HG03432 (cell line): ENCODE measurements around the gene MAPKAP1.

Source experiments
- ATAC-seq: cut with Tn5 transposase; IDR thresholded peaks from one replicate; pipeline ENCODE4 v1.9.1; 2021; ENCODE audit warnings: mild to moderate bottlenecking, moderate library complexity; ENCODE audit not compliant: unreplicated experiment

Gene MAPKAP1

GRCh38 chr9:125517577-125517976 is 189.4 kb downstream of the MAPKAP1 start:
- ATAC-seq, result no peak

GRCh38 chr9:125515983-125516940 is 190.7 kb downstream of the MAPKAP1 start:
- ATAC-seq, result no peak

DNA sequence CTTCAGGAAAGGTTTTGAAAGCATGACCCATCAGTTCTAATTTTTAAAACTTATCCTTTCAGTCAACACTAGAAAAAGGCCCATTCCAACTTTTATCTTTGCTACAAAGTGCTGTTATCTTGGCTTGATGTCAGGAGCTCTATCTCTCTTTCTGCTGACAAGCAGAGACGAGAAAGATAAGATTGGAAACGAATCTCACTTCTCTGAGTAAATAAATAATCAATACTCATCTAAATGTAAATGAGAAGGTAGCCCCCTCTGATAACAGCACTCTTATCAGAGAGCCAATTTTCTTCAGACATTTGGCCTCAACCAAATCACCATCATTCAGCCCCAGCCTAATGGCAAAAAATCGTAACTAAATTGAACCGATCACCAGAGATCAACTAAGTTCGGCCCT is 191.7 kb downstream of the MAPKAP1 start:
- no peak for ATAC-seq

DNA sequence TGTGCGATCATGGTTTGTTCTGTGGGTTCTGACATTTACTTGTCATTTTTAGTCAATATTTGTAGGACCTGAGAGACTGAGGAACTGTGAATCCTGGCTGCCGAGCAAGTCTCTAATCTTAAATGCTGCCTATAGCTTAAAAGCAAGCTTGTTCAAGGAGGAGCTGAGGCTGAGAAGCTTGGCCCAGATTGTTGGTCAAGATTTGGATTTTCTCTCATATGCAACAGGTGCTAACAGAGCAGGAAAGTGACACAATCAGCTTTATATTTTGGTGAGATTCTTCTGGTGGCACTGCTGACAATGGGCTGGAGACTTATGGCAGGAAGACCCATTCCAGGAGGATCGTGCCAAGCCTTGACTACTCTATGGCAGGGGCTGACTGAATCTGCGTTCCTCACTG is 192.5 kb downstream of the MAPKAP1 start:
- ATAC-seq, result no peak

DNA sequence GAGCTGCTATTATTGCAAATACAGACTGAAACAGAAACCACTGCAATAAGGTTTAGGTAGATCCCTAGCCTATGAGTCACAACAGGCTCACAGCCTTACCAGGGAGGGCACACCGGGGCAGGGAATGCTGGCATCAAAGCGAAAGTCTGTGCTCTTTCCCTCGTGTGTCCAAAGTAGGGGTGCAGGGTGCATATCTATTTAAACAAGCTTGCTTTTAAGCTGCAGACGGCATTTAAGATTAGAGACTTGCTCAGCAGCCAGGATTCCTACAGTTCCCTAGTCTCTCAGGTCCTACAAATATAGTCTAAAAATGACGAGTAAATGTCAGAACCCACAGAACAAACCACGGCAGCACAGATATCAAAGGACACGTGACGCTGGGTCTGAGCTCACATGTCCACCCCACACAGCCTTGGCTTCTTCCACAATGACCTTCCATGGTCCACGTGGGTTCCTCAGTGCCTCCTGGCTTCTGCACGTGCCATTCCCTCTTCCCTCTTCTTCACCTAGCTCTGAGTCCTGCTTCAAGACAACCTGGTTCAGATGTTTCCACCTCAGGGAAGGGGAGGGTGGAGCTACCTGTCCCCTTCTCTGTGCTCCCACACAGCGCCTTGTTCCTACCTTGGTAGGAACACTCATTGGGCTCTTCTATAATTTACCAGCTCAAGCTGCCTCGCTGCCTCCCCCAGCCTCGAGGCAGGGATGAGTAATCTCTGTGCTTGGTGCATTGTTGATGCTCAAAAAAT is 193.2 kb downstream of the MAPKAP1 start:
- ATAC-seq, result peak; percentile 91

DNA sequence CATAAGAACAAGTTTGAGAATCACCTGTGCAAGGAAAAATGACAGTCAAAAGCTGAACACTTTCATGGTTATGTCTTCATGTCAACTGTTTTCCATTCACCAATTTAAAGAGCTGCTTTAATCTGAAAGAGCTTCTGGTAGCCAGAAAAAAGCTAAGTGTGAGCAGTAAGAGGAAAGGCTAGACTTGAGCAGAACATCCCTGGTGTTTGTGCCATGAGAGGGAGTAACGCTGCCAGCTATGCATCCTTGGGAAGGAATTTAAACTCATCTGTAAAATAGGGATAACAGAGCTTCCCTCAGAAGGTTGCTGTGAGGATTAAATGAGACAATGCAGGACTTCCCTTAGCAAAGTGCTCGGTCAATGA is 193.7 kb downstream of the MAPKAP1 start:
- ATAC-seq, result no peak

- no peak for ATAC-seq
Observed at GRCh38 chr9:125511789-125512660, 195.0 kb downstream of the MAPKAP1 start.

- no peak for ATAC-seq
Observed at GRCh38 chr9:125510980-125511379, 196.0 kb downstream of the MAPKAP1 start.

GRCh38 chr9:125509476-125509875 is 197.5 kb downstream of the MAPKAP1 start:
- ATAC-seq, result no peak

GRCh38 chr9:125508249-125508648 is 198.8 kb downstream of the MAPKAP1 start:
- ATAC-seq, result no peak

- no peak for ATAC-seq
Observed at GRCh38 chr9:125507226-125507625, 199.8 kb downstream of the MAPKAP1 start.

GRCh38 chr9:125505988-125506438 is 201.0 kb downstream of the MAPKAP1 start:
- no peak for ATAC-seq

GRCh38 chr9:125504616-125505015 is 202.4 kb downstream of the MAPKAP1 start:
- no peak for ATAC-seq

DNA sequence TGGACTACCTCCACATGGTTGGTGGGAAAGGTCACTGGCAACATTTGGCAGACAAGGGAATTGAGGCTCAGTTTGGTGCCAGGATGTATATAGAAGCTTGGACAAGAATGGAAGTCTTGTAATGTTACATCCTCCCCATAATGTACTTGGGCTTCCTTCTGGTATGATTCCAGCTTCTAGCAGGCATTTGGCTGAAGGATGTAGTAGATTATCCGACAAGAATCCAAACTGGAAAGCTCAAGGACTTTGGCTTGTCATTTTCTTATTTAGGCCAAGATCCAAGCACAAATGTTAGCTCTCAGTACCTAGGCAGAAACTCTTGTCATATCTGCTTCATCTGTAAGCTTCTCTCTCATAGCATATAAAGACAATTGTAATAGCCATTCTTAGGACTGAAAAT is 209.1 kb downstream of the MAPKAP1 start:
- no peak for ATAC-seq

GRCh38 chr9:125497478-125497877 is 209.5 kb downstream of the MAPKAP1 start:
- ATAC-seq, result no peak

GRCh38 chr9:125496313-125496834 is 210.6 kb downstream of the MAPKAP1 start:
- ATAC-seq, result no peak

- ATAC-seq, result peak; percentile 64
Observed at GRCh38 chr9:125495172-125496119, 211.6 kb downstream of the MAPKAP1 start.

- ATAC-seq, result no peak
Observed at GRCh38 chr9:125494653-125494915, 212.4 kb downstream of the MAPKAP1 start.

DNA sequence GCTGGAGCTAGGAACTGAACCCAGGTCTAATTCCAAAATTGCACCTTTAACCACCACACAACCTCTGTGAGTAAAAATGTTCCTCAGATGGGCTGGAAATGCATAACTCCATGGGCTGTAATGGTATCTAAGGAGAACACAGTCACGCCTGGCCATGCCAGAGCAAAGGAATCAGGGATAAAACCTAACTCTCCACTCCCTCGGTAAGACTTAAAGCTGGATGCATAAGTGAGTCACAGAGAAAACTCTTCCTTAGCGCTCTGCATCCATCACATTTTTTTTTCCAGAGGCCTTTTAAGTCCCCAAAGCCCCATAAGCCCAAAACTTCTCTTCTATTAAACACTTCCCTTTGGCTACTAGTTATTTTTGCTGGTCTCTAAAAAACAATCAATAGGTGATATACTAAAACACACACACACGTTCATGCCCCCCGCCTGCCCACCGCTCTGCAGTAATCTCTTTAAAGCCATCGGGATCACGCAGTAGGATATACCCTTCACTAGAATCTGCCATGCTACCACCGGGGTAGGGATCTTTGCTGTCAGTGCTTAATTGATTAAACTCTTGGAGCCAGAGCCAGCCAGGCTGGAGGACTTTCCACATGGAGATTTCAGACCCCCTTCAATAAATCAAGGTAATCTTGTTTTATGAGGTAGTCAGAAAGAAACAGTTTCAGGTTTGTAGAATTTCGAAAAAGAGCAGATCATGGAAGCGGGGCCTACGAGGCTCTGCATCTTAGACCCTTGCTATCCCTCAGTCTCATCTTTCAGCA is 212.9 kb downstream of the MAPKAP1 start:
- ATAC-seq, result no peak
